ENCODE measurements around the gene OR2AG1.

DNA sequence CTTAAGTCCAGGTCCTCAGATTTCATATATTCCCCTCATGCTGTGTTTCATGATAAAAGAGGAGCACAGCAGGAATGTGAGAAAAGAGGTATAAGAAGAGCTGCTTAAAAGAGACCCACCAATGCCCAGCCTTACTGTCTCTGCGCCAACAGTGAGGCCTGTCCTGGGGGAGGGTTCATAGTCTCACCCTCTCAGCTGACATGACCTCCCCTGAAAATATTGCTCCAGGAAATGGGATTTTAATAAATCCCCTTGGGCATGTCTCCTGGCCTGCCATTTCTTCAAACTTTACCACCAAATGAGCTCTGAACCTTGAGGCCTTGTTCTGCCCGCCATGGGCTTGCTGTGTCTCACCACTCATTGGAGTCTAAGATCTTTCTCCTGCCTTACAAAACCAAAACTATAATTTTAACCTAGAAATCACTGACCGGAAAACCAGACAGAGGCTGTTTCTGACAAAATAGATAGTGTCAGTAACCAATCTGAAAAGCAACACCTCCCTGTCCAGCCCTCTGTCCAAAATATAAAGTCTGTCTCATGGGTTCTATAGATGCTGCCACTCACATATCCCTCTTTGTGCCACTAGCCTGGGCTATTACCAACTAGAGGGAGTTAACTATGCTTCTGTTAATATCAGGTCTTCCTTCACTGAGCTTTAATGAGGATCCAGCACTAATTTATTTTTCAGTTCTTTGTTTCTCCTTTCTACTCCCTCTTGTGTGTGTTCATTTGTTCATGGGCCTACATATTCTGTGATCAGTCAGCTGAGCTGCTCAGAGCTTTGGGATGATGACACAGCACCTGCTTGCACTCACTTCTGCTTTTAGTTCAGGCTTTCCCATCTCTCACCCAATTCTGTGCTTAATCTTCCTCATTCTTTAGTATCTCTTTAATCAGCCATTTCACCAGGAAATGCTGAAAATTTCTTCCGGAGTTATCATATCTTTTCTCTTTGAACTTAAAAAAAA lies 10.6 kb upstream of the OR2AG1 start, which contains the start of gene OR2AG2:
- TF ChIP-seq, protein P1, sequence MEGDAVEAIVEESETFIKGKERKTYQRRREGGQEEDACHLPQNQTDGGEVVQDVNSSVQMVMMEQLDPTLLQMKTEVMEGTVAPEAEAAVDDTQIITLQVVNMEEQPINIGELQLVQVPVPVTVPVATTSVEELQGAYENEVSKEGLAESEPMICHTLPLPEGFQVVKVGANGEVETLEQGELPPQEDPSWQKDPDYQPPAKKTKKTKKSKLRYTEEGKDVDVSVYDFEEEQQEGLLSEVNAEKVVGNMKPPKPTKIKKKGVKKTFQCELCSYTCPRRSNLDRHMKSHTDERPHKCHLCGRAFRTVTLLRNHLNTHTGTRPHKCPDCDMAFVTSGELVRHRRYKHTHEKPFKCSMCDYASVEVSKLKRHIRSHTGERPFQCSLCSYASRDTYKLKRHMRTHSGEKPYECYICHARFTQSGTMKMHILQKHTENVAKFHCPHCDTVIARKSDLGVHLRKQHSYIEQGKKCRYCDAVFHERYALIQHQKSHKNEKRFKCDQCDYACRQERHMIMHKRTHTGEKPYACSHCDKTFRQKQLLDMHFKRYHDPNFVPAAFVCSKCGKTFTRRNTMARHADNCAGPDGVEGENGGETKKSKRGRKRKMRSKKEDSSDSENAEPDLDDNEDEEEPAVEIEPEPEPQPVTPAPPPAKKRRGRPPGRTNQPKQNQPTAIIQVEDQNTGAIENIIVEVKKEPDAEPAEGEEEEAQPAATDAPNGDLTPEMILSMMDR (conservative IDR thresholded peaks at IDR 0.05; ENCODE audit: low read depth, low read length): no peak
- no peak for TF ChIP-seq EZH2 (IDR thresholded peaks at IDR 0.05; ENCODE audit: borderline replicate concordance, low read depth, low read length, poor library complexity, severe bottlenecking)
